ENCODE results near the gene PTPRU.

GRCh38 chr1:29320156-29320940 lies 84.0 kb downstream of the PTPRU start:
- no peak for TF ChIP-seq POLR2A (IDR thresholded peaks at IDR 0.05; ENCODE audit: borderline replicate concordance, extremely low read depth, insufficient read depth, insufficient read length)
- TF ChIP-seq CTCF (IDR thresholded peaks at IDR 0.05 in 2 of 3, conservative IDR thresholded peaks at IDR 0.05 in 1 of 3; ENCODE audit: borderline replicate concordance in 1 of 3, insufficient read depth in 1 of 3, low read depth in 2 of 3, low read length in 2 of 3), result no peak
- no peak for TF ChIP-seq EZH2 (IDR thresholded peaks at IDR 0.05)
- no peak for TF ChIP-seq EGR1 (IDR thresholded peaks at IDR 0.05; ENCODE audit: low read depth)
- TF ChIP-seq JUND (IDR thresholded peaks at IDR 0.05), result no peak
- TF ChIP-seq POLR2AphosphoS5 (IDR thresholded peaks at IDR 0.05; ENCODE audit: low read depth, low read length), result no peak
- no peak for TF ChIP-seq ZBTB33 (IDR thresholded peaks at IDR 0.05; ENCODE audit: extremely low read depth, insufficient replicate concordance, low read length)
- no peak for TF ChIP-seq SIN3A (IDR thresholded peaks at IDR 0.05; ENCODE audit: low read depth)
- no peak for TF ChIP-seq FOSL1 (IDR thresholded peaks at IDR 0.05; ENCODE audit: low read depth)
- TF ChIP-seq SP1 (IDR thresholded peaks at IDR 0.05; ENCODE audit: low read depth), result no peak
- TF ChIP-seq YY1 (IDR thresholded peaks at IDR 0.05; ENCODE audit: extremely low read depth, insufficient replicate concordance, low read depth, low read length), result no peak
